Activated T-helper 9 cell treated with anti-CD3 and anti-CD28 coated beads, Interleukin-2, amount 50 U/mL, for 16 hours (primary cell): ENCODE measurements around the gene NVL.
"Not testable (repeated sequence)": the region's sequence is repeated elsewhere in the genome, so short reads cannot be mapped to it uniquely, and the experiment has no call there.

Experiments
- DNase-seq: peaks from one replicate; pipeline ENCODE4 v3.0.0-alpha.2; 2020; ENCODE audit warnings: low read depth

Gene NVL

DNA sequence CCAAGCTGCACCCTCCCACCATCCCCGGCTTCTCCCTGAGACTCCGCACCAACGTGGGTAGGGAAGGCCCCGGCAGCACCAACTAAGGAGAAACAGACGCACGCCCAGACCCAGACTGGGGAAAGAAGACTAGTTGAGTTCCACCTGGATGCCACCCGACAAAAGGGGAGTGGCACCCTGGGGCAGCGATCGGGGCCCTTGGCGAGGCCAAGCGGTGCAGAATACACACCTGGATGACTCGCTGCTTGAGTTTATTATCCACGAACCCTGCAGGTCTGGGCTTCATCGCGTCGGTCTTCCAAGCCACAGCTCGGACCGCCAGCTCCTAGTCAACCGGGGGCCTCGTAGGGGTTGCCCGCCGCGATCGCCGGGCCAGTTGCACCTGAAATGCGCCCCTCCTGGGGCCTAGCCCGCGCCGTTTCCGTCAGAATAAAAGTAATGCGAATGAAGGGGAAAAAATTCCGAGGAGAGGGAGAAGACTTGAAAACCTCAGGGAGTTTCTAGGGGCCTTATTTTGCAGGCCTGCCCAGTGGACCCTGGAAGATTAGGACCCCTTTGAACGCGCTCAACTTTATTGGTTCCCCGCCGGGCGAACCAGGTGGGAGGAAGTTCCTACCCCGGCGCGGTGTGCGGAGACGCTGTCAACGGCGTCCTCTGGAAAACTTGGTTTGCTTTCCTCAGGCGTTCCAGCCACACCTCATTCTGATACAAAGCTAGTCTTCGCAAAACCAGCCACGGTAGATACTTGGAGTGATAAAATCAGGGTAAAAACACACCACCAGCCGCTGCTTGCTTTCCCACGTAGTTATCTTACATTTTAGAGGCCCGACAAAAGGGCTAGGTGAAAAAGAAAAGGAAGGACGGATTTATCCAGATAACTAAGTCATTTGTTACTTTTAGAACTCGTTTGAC is at the start of gene NVL:
TSS of gene NVL (minus strand) at position 331 of the 912 bp plus-strand sequence. CDS start at position 286, 45 bp downstream.
- DNase-seq, result peak; percentile 70

DNA sequence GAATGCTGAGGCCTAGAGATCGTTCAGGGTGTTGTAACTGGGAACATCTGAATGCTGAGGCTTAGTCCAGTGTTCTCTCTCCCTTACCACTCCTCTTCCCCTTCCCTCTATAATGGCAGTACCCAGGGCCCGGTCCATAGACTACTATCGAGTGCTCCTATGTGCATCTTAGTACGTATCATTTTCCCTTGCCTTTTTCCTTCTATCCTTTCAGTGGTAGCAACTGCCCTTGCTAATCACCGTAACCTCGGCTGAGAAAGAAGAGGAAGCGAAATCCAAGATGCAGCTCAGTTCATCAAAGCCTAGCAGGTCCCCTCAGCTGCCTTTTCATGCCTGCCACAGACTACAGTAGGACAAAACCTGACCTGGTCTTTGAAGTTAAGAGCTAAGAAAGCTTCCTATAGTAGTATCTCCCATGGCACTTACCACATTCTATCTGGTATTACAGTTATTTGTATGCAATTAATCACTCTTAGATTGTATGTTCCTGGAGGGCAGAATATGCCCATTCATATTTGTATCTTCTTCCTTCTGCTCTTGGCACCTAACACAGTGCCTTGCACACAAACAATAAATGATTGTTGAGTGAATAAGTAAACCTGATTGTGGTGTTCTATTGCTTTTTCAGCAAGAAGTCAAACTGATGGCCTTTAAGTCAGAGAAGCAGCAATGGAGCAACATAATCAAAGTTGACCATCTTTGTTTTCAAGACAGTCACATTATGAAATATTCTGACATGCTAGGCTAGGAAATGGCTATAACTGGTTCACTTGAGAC is 49.1 kb upstream of the NVL start:
- DNase-seq, result no peak

DNA sequence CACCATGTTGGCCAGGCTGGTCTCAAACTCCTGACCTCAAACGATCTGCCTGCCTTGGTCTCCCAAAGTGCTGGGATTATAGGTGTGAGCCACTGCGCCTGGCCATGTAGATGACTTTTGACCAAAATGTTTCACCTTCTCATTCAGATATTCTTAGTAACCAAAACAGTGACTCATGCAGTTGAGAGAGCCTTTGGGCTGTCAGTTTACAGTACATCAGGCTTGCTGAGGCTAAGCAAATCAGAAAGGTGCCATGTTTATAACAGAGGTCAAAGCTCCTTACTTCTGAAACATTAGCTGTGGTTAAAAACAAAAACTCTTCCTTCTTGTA is 47.7 kb upstream of the NVL start:
- DNase-seq, result no peak

DNA sequence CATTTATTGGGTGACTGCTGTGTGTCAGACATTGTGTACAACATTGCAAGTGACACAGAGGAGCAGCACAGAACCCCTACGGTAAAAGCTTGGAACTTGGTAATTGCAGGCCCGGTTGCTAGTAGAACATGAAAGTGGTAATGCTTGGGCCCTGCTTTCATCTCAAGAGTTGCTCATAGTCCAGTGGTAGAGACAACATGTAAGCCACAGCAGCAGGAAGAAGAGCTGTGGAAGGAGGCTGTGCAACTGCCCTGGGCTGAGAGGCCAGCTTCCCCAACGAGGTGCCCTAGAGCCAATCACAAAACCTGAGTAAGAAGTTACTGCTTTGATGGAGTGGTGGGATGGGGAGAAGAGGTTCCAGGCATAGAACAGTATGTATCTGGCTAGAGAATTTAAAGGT is 45.1 kb upstream of the NVL start:
- DNase-seq, result no peak

DNA sequence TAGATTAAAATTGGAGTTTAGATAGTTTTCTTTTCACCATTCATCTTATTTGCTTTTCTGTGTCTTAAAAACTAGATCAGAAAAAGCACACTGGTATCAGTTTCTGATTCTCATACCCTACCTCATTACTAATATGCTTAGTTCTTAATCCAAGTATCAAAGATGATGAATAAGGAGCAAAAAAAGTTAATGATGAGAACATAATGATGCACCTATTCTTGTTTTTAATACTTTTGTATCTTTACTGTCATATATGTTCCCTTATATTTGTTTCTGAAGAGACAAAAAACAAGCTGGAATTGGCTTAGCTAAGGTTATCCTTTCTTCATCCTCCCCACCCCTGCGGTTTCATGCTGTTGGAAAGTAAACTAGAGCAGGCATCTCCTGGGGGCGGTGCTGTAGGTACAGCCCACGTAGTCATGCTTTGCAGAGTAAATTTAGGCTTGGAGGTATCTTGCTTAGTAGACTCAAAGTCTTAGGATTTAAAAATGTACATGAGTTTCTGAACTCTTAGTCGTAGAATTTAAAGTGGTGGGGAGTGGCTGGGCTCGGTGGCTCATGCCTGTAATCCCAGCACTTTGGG is 43.1 kb upstream of the NVL start:
- DNase-seq, result no peak

DNA sequence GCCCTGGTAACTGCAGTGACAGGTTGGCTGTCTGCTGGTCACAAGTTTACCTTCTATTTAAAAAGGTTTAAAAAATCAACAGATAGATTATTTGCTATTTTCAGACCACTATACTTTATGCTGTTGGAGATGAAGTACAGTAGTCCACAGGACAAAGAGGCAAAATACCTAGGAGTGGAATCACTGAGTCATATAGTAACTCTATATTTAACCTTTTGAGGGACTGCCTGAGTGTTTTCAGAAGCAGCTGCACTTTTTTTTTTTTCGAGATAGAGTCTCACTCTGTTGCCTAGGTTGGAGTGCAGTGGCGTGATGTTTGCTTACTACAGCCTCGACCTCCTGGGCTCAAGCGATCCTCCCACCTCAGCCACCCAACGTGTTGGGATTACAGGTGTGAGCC is 38.4 kb upstream of the NVL start:
- no peak for DNase-seq

DNA sequence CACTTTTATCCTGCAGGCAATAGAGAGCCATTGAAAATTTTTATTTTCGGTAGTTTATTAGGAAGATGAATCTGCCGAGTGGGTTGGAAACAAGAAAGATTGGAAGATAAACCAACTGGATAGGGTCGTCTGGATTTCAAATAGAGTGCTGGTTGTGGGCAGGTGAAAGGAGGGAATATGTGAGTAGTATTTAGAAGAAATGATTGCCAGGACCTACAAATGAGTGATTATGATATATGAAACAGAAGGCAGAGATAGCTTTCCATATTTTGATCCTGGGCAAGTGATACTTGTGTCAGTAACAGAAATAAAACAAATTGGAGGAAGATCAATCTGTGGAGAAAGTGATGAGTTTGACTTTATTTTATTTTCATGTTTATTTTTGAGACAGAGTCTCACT is 29.2 kb upstream of the NVL start:
- DNase-seq, result no peak

DNA sequence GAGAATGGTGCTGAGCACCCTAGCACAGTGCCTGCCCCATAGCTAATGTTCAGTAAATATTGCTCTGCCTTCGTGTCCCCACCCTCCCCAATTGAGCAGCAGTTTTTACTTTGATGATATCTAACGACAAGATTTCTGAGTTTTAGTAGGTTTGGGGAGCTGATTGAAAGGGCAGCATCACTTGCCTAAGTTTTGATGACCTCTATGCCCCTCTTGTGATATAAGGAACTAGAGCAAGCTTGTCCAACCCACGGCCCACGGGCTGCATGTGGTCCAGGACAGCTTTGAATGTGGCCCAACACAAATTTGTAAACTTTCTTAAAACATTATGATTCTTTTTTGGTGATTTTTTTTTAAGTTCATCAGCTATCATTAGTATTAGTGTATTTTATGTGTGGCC is 28.3 kb upstream of the NVL start:
- no peak for DNase-seq

DNA sequence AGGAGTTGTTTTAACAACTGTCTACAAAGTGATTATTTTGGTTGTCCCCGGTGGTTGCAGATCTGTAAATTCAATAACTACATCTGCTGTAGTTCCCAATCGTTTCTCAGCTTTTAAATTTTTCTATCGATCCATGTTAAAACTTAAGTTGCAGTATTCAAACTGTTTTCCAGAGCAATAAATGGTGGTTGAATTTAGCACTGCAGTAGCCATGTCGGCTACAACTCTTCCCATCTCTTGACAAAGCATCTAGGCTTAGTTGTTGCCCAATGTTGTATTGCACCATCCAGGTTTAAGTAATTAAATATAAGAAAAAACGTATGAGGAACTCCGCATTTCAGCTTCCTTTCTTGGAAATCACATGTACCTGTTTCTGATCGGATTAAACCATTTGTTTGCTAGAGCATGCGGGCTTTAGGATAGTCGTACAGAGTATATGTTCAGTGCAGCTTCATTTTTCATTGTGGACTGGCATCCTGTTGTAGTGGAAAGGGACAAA is 27.7 kb upstream of the NVL start:
- DNase-seq, result no peak

DNA sequence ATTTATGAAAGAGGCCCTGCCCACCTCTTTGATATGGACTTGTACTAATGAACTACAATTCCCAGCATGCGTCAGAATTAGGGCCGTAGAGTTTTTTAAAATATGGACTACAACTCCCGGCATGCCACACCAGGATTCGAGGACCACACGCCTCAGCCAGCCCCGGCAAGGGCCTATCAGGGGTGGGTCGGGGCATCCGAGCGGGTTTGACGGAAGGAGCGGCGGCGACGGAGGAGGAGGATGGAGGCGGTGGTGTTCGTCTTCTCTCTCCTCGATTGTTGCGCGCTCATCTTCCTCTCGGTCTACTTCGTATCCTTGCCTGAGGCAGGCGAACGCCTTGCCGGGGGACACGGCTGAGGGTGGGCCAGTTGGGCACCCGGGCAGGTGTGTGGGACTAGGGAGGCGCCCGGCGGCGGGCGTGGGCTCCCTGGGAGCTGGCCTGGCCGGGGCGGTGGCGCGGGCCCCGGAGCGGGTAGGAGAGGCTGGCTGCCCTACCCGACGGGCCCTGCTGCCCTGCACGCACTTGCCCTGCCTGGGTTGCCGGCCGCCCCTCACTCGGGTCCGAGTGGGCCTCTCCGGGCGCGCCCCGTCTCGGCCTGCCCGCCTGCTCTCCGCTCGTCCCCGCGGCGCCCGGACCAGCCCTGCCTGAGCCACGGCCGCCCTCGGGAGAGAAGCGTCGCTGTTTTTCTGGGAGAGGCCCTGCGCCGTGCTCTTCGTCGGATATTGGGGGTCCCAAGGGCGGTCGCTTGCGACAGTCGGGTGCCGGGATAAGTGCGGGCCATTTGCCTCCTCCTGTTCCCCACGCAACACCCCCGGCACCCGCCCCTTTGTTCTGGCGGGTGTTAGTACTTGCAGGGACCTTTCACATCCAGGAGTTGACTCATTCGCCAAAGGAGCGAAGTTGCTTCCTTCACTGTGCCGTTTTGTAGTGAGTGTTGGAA is 27.0 kb upstream of the NVL start, which contains the start of gene CNIH4:
TSS of gene CNIH4 (plus strand) at position 195 of the 941 bp plus-strand sequence. CDS start at position 241, 46 bp downstream.
- peak; percentile 82 for DNase-seq

DNA sequence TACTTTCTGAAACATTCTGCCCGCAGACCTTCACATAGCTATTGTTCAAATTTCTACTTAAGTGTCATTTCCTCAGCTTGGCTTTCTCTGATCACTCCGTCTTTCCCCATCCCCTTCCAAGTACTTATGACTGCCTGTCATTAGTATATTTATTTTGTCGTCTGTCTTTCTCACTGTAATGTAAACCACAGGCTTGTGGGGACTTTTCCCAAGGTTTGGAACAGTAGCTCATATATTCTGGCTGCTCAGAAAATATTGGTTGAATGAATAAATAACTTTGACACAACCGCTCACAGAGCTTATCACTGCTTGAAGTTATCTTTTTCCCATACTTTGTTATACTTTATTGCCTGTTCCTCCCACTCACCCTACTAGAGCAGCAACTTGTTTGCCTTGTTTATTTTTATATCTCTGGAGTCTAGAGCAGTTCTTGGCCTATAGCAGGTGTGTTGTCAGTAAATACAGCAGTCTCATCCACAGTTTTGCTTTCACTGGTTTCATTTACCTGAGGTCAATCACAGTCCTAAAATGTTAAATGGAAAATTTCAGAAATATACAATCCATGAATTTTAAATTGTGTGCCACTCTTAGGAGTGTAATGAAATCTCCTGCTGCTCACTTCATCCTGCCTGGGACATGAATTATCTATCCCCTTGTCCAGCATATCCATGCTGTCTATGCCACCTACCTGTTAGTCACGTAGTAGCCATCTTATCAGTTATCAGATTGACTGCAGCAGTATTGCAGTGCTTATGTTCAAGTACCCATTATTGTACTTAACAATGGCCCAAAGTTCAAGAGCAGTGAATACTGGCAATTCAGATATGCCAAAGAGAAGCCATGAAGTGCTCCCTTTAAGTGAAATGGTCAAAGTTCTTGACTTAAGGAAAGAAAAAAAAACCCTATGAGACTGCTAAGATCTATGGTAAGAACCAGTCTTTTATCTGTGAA is 24.3 kb upstream of the NVL start:
- DNase-seq, result no peak

DNA sequence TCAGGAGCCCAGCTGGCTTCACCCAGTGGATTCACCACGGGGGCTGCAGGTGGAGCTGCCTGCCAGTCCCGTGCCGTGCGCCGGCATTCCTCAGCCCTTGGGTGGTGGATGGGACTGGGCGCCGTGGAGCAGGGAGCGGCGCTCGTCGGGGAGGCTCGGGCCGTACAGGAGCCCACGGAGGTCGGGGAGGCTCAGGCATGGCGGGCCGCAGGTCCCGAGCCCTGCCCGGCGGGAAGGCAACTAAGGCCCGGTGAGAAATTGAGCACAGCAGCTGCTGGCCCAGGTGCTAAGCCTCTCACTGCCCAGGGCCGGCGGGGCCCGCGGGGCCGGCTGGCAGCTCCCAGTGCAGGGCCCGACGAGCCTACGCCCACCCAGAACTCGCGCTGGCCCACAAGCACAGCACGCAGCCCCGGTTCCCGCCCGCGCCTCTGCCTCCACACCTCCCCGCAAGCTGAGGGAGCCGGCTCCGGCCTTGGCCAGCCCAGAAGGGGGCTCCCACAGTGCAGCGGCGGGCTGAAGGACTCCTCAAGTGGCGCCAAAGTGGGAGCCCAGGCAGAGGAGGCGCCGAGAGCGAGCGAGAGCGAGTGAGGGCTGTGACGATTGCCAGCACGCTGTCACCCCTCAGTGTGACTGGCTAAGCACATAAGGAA is 22.6 kb upstream of the NVL start:
- not testable (repeated sequence) for DNase-seq

DNA sequence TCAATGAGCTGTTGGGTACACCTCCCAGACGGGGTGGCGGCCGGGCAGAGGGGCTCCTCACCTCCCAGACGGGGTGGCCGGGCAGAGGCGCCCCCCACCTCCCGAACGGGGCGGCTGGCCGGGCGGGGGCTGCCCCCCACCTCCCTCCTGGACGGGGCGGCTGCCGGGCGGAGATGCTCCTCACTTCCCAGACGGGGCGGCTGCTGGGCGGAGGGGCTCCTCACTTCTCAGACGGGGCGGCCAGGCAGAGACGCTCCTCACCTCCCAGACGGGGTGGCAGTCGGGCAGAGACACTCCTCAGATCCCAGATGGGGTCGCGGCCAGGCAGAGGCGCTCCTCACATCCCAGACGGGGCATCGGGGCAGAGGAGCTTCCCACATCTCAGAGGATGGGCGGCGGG is 19.7 kb upstream of the NVL start:
- not testable (repeated sequence) for DNase-seq

DNA sequence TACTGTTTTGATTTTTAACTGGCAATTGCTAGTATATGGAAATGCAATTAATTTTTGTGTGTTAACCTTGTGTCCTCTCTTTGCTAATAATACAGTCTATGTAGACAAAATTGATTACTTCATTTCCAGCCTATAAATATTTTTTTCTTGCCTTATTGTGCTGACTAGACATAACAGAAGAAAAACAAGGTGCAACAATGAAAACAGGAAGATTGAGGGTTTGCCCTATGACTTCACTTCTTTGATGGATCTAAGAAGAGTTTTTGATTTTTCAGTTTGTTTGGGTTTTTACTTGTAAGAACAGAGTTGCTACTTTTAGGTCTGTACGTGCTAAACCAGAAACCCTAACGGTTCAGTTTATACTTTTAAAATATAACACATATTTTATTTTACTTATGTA is 18.2 kb upstream of the NVL start:
- no peak for DNase-seq

DNA sequence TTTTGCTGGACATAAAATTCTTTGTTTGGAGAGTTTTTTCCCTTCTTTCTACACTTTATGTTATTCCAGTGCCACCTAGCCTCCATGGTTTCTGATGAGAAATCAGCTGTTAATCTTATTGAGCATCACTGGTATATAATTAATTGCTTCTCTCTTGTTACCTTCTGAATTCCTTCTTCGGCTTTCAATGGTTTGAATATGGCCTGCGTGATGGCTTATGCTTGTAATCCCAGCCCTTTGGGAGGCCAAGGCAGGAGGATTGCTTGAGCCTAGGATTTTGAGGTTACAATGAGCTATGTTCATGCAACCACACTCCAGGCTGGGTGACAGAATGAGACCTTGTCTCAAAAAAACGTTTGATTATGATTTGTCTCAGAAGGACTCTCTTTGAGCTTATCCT is 13.7 kb upstream of the NVL start:
- DNase-seq, result no peak

DNA sequence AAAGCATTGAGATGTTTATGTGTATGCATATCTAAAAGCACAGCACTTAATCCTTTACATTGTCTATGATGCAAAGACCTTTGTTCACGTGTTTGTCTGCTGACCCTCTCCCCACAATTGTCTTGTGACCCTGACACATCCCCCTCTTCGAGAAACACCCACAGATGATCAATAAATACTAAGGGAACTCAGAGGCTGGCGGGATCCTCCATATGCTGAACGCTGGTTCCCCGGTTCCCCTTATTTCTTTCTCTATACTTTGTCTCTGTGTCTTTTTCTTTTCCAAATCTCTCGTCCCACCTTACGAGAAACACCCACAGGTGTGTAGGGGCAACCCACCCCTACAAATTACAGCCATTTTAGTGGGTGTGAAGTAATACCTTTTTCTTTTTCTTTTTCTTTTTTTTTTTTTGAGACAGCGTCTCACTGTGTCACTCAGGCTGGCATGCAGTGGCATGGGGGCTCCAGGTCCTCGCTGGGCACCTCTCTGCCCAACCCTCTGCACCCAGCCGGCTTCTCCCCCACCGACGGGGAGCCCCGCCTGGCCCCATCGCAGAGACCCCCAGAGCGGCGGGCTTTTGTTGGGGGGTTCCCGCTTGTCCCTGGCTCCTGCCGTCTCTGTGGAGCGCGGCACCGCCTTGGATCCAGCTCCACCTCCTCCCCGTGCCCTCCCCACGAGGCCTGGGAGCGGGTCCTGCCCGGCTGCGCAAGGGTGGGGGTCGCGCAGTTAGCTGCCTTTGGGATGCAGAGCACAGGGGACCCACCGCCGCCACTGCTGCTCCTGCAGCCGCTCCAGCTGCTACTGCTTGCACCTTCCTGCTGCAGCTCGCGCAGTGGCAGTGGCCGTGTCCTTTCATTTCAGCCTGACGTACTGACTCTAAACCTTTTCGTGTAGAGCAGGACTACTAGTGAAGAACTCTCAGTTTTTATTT is 10.7 kb upstream of the NVL start:
- peak; percentile 11 for DNase-seq

DNA sequence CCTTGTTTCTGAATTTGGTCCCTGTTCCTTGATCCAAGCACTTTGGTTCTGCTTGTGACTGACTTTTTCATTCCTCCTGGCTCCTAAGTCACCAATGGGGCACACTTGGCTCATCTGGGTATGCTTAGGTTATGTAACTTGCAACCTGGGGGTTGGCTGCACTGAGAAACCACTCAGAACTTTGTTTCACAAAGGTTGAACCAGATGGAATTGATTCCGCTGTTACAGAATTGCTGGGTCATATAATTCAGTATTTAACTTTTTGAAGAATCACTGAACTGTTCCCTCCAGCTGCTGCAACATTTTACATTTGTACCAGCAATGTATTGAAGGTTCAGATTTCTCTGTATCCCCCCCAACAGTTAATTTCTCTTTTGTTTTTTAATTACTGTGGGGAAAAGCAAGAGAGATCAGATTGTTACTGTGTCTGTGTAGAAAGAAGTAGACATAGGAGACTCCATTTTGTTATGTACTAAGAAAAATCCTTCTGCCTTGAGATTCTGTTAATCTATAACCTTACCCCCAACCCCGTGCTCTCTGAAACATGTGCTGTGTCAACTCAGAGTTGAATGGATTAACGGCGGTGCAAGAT is 9.6 kb upstream of the NVL start:
- no peak for DNase-seq

DNA sequence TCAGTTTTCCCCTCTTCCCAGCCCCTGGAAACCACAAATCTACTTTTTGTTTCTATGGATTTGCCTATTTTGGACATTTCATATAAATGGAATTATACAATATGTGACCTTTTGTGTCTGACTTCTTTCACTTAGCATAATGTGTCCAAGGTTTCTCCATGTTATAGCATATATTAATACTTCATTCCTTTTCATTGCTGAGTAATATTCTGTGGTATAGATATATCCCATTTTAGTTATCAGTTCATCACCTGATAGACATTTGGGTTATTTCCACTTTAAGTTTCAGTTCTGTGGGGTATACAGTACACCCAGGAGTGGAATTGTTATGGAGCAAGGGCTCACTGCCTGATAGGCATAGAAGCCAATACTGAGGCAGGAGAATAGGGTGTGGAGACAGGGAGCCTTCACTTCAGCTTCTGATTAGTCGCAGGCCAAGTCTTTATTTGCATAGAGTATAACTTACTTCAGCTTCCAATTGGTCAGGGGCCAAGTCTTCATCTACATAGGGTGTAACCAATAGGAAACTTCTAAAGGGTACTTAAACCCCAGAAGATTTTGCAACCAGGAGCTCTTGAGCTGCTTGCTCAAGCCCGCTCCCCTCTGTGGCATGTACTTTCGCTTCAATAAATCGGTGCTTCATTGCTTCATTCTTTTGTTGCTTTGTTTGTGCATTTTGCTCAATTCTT is 8.3 kb upstream of the NVL start:
- no peak for DNase-seq
